HG02885 (cell line): ENCODE measurements around the gene OR51B2.
A peak's percentile ranks its signal among the peaks of the same experiment; 100 is the strongest.

Experiments
- ATAC-seq: cut with Tn5 transposase; IDR thresholded peaks from one replicate; pipeline ENCODE4 v1.9.1; 2021; ENCODE audit warnings: mild to moderate bottlenecking; ENCODE audit not compliant: unreplicated experiment, poor library complexity

The OR51B2 gene

GRCh38 chr11:5285703-5286340, 38.3 kb downstream of the OR51B2 start:
- no peak for ATAC-seq

- no peak for ATAC-seq
Measured at GRCh38 chr11:5284637-5285036, 39.5 kb downstream of the OR51B2 start.

- no peak for ATAC-seq
Measured at GRCh38 chr11:5283882-5284281, 40.2 kb downstream of the OR51B2 start.

GRCh38 chr11:5283086-5283485, 41.0 kb downstream of the OR51B2 start:
- ATAC-seq = no peak

- ATAC-seq = no peak
Measured at GRCh38 chr11:5282628-5283027, 41.5 kb downstream of the OR51B2 start.

GRCh38 chr11:5281596-5281995, 42.5 kb downstream of the OR51B2 start:
- ATAC-seq = no peak

- peak; percentile 96 for ATAC-seq
Measured at GRCh38 chr11:5280582-5281102, 43.5 kb downstream of the OR51B2 start.

GRCh38 chr11:5279471-5280090, 44.5 kb downstream of the OR51B2 start:
- ATAC-seq = no peak

- ATAC-seq = peak; percentile 47
Measured at GRCh38 chr11:5277807-5278382, 46.2 kb downstream of the OR51B2 start.

- no peak for ATAC-seq
Measured at GRCh38 chr11:5276697-5277096, 47.4 kb downstream of the OR51B2 start.

- ATAC-seq = no peak
Measured at GRCh38 chr11:5275369-5276110, 48.6 kb downstream of the OR51B2 start.

- ATAC-seq = no peak
Measured at GRCh38 chr11:5274395-5274794, 49.7 kb downstream of the OR51B2 start.
